Stimulated activated CD8-positive, alpha-beta memory T cell treated with anti-CD3 and anti-CD28 coated beads, Interleukin-15, amount 100 ng/mL, for 24 hours (primary cell): ENCODE results near the gene TRIM71.
"Not testable (repeated sequence)": the region's sequence is repeated elsewhere in the genome, so short reads cannot be mapped to it uniquely, and the experiment has no call there.

Source experiments
- DNase-seq: peaks from one replicate; pipeline ENCODE4 v3.0.0-alpha.2; 2020; ENCODE audit warnings: low read depth

TRIM71 gene

DNA sequence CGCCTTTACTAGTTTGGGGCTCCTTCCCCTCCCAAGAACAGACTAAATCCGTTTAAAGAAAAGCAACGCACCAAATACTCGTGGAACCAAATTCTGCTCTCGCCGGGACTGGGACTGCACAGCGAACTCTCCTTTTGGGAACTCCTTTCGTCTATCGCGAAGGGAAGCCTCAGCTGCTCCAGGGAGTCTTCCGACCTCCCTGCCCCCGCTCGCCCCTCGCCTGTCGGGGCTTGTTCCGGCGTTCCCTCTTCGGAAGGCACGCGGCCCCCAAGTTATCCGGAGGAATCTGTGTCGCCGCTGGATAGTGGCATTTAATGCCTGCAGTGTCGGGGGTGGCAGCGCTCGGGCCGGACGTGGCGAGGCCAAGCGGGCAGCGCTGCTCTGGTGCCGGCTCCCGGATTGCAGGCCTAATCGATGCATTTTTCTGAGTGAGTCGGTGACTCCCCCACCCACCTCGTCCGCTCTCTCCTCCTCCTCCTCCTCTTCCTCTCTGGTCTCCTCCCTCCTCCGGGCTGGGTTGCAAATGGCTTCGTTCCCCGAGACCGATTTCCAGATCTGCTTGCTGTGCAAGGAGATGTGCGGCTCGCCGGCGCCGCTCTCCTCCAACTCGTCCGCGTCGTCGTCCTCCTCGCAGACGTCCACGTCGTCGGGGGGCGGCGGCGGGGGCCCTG lies at the start of gene TRIM71:
TRIM71 (plus strand) TSS at position 440 of the 671 bp plus-strand sequence; CDS start at position 524, 84 bp downstream.
- no peak for DNase-seq

- no peak for DNase-seq
Observed at GRCh38 chr3:32778389-32778788, 39.4 kb upstream of the TRIM71 start.

DNA sequence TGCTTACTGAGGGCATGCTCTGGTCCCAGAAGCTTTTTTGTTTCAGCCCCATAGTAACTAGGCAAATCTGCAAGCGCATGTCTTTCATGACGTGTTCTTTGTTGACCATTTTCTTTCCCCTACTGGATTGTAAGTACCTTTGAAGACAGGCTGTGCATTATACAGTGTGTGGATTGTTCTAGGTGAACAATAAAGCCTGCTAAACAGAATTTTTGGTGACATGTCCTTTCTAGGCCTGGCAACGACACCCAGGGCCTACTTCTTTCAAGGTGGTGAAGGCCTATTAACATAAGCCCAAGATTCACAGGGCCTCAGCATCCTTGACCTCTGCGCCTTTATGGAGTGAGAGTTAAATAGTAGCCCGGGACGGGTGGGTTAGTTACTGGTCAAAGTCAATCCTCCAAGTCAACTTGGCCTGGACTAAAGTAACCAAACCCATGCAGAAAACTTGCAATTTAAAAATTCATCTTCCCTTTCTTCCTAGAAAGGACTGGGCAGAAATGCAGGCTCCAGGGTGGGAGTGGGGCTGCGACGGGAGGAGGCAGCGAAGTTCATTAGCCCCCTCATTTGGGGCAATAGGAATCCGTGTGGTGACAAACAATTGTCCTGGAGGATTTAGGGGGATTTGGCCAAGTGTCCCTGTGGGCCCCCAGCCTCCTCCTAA lies 37.6 kb upstream of the TRIM71 start:
- DNase-seq, result no peak

DNA sequence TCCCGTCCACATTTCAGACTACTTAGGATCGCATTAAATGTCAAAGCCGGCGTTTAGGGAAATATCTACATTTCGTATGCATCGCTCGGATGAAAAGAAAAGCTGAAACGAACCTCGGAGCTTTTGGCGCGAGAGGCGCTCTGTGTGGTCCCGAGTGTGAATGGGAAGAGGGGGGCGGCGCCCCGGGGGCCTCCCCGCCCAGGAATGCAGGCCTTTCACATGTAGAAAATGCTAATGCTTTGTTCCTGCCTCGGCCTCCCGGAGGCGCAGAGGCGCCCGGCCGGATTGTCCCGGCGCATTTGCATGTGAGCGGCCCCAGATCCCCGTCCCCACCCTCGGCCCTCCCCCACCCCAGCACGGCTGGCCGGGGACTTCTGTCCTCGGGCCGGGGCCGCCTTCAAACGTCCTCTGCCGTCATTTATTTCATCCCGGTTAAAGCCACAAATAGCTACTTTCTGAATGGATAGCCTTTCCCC lies 37.0 kb upstream of the TRIM71 start:
- DNase-seq, result no peak

GRCh38 chr3:32781211-32781968 lies 36.4 kb upstream of the TRIM71 start:
- peak; percentile 46 for DNase-seq

DNA sequence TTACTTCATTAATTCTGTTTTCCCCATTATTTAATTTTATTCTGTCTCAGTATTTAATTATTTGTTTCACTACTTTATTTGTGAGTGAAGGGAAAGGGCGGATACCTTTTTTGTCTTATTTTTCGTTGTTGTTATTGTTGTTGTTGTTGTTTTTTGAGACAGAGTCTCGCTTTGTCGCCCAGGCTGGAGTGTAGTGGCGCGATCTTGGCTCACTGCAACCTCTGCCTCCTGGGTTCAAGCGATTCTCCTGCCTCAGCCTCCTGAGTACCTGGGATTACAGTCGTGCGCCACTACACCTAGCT lies 35.9 kb upstream of the TRIM71 start:
- DNase-seq, result not testable (repeated sequence)

DNA sequence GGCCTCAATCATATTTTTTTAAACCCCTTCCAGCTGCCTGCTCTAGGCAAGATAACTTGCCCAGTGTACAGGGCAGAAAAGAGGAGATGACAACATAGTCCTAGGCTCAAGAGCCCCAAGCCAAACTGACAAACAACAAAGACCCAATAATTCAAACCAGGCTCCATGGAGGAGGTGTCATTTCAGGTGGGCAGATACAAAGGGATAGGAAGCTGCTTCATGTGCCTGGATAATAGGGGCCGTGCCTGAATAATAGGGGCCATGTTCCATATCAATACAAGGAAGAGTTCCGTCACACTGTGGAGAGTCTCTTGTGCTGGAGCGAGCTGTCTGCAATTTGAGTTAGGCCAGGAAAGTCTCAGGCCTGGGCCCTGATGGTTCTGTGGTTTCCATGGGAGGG lies 35.4 kb upstream of the TRIM71 start:
- DNase-seq, result no peak

GRCh38 chr3:32791833-32792232 lies 26.0 kb upstream of the TRIM71 start:
- no peak for DNase-seq

GRCh38 chr3:32794487-32795308 lies 23.1 kb upstream of the TRIM71 start:
- DNase-seq, result no peak

DNA sequence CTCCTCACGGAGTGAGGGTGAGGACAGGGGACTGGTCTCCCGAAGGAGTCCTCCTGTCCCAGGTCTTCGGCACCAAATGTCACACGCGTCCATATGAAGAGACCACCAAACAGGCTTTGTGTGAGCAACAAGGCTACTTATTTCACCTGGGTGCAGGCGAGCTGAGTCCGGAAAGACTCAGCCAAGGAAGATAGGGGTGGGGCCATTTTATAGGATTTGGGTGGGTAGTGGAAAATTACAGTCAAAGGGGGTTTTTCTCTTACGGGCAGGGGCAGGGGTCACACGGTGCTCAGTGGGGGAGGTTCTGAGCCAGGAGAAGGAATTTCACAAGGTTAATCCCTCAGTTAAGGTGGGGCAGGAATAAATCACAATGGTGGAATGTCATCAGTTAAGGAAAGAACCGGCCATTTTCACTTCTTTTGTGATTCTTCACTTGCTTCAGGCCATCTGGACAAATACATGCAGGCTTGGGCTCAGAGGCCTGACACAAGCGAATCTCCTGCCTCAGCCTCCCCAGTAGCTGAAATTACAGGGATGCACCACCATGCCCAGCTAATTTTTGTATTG lies 21.3 kb upstream of the TRIM71 start:
- not testable (repeated sequence) for DNase-seq

DNA sequence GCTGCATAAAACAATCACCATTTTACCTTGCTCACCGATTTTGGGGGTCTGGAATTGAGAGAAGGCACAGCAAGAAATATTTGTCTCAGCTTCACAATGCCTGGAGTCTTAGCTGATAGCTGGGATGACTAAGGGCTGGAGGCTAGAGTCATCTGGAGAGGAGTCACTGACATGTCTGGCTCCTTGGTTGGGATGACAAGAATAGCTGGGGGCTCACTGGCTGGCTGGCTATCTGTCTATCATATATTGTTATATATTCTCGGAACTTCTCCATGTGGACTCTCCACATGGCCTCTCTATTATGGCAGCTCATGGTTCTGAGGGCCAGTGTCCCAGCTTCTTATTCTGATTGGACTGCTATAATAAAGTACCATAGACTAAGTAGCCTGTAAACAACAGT lies 20.0 kb upstream of the TRIM71 start:
- DNase-seq, result no peak

DNA sequence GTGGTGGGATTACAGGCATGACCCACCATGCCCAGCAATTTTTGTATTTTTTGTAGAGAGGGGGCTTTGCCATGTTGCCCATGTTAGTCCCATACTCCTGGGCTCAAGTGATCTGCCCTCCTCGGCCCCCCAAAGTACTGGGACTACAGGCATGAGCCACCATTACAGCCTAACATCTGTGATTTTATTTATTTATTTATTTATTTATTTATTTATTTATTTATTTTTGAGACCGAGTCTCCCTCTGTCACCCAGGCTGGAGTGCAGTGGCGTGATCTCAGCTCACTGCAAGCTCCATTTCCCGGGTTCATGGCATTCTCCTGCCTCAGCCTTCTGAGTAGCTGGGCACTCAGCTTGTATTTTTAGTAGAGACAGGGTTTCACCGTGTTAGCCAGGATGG lies 16.4 kb upstream of the TRIM71 start:
- not testable (repeated sequence) for DNase-seq

- no peak for DNase-seq
Observed at GRCh38 chr3:32813180-32813579, 4.6 kb upstream of the TRIM71 start.

- no peak for DNase-seq
Observed at GRCh38 chr3:32814361-32814760, 3.4 kb upstream of the TRIM71 start.

- DNase-seq, result no peak
Observed at GRCh38 chr3:32815841-32816438, 1.9 kb upstream of the TRIM71 start.

DNA sequence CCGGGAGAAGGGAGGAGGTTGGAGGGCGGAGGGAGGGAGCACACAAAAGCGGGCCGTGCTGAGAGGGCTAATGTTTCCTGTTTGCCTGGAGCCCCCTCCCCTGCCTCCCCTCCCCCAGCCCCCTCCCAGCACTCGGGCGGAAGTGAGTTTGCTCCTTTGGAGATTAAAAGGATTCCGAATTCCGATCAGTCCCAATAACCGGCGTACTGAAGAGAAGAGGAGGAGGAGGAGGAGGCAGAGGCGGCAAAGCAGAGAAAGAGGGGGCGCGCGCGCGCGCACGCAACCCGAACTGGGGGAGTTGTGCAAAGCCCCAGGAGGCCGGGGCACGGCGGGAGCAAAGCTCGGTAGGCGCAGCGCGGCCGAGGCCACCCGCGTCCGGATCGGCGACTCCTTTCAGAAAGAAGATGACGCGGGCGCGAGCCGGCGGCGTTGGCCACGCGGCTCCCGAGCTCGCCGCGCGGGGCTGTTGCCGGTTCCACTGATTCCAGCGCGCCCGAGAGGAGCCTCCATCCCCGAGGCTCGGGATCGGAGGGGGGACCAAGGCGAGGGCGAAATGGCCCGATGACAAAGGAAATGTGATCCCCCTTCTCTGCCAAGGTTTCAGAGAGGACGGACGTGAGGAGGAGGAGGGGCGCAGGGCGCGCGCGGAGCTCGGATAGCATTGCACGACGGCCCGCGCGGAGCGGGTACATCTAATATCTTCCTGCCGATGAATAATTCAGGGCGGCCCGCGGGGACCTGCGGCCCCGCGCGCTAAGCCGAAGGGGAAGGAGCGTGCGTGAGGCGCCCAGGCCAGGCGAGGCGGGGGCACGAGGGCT lies 1.1 kb upstream of the TRIM71 start:
- no peak for DNase-seq

GRCh38 chr3:32817257-32817557 lies 590 bp upstream of the TRIM71 start:
- no peak for DNase-seq

DNA sequence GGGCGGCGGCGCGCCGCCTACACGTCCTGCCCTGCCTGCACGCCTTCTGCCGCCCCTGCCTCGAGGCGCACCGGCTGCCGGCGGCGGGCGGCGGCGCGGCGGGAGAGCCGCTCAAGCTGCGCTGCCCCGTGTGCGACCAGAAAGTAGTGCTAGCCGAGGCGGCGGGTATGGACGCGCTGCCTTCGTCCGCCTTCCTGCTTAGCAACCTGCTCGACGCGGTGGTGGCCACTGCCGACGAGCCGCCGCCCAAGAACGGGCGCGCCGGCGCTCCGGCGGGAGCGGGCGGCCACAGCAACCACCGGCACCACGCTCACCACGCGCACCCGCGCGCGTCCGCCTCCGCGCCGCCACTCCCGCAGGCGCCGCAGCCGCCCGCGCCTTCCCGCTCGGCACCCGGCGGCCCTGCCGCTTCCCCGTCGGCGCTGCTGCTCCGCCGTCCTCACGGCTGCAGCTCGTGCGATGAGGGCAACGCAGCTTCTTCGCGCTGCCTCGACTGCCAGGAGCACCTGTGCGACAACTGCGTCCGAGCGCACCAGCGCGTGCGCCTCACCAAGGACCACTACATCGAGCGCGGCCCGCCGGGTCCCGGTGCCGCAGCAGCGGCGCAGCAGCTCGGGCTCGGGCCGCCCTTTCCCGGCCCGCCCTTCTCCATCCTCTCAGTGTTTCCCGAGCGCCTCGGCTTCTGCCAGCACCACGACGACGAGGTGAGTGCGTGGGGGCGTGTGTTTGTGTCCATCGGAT lies 602 bp downstream of the TRIM71 start:
- no peak for DNase-seq

DNA sequence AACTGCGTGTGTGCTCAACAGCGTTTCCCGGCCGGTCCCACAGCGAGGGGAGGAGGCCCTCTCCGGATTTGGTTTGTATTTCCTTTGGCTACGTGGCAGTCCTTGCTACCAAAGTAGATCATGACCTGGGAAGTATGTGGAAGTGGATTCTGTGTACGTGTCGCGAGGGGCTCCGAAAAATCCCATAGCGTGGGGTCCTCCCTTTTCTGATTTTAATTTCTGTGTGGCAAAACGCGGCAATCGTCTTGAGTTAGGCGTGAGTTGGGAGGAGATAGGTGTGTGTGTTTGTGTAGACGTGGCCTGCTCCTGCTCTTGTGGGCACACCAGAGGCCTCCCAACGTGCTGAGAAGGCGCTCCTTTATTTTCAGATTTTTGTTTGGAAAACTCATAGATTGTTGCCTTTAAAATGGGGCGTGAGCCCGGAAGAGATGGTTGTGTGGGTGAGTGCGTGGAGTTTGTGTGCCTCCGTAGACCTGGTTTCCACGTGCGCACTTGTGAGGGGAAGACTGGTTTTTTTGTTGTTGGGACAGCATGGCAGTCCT lies 1.2 kb downstream of the TRIM71 start:
- no peak for DNase-seq
